ENCODE results near the gene ADCY2.

ADCY2 gene

GRCh38 chr5:7706256-7706655 lies 310.3 kb downstream of the ADCY2 start:
- DNase-seq (ENCODE audit: low read depth), result no peak

DNA sequence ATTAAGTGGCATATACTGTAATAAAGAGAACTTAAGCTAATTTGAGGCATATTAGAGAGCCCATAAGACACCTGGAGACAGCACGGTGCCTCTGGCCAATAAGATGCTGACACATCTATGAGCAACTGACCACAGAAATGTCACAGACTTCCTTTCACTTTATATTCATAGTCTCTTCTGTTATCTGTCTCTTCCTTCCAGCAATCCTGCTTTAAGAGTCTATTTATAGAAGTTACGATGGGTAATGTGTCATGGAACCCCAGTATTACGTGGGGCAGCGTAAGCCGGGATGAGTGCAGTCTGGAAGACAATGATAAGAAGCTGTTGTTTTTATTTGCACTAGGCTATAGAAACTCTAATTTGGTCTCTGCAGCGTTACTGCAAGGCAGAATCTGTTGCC lies 318.2 kb downstream of the ADCY2 start:
- H3K4me3 ChIP-seq (ENCODE audit: low read depth, low read length), result no peak overlapping the region
- TF ChIP-seq, protein P1, sequence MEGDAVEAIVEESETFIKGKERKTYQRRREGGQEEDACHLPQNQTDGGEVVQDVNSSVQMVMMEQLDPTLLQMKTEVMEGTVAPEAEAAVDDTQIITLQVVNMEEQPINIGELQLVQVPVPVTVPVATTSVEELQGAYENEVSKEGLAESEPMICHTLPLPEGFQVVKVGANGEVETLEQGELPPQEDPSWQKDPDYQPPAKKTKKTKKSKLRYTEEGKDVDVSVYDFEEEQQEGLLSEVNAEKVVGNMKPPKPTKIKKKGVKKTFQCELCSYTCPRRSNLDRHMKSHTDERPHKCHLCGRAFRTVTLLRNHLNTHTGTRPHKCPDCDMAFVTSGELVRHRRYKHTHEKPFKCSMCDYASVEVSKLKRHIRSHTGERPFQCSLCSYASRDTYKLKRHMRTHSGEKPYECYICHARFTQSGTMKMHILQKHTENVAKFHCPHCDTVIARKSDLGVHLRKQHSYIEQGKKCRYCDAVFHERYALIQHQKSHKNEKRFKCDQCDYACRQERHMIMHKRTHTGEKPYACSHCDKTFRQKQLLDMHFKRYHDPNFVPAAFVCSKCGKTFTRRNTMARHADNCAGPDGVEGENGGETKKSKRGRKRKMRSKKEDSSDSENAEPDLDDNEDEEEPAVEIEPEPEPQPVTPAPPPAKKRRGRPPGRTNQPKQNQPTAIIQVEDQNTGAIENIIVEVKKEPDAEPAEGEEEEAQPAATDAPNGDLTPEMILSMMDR (IDR thresholded peaks at IDR 0.05; ENCODE audit: low read depth, low read length, missing control alignments), result no peak
- DNase-seq (ENCODE audit: low read depth), result no peak

More at GRCh38 chr5:7706256-7706655, 310.3 kb downstream of the ADCY2 start:
- TF ChIP-seq, protein P1 (IDR thresholded peaks at IDR 0.05; ENCODE audit: low read depth, low read length, missing control alignments), result no peak
- no peak overlapping the region for H3K4me3 ChIP-seq (ENCODE audit: low read depth, low read length)

DNA sequence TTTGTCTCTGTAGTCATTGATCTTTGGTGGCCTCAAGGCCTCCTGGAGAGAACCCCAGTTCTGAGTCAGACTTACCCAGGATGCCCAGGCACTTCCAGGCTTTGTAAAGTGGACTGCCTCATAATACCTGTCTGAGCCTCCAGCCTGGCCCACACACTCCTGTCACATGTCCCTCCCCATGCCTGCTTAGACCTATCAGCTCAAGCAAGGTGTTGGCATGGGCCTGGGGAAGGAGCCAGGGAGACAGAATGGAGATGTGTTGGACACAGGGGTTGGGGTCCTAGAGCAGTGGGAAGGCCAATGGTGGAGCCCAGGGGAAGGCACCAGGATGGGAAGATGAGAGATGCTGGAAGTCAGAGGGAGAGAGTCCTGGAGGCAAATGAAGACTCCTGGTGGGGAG lies 318.8 kb downstream of the ADCY2 start:
- TF ChIP-seq, protein P1 (IDR thresholded peaks at IDR 0.05; ENCODE audit: low read depth, low read length, missing control alignments), result no peak
- H3K4me3 ChIP-seq (ENCODE audit: low read depth, low read length), result no peak overlapping the region
- DNase-seq (ENCODE audit: low read depth), result no peak

DNA sequence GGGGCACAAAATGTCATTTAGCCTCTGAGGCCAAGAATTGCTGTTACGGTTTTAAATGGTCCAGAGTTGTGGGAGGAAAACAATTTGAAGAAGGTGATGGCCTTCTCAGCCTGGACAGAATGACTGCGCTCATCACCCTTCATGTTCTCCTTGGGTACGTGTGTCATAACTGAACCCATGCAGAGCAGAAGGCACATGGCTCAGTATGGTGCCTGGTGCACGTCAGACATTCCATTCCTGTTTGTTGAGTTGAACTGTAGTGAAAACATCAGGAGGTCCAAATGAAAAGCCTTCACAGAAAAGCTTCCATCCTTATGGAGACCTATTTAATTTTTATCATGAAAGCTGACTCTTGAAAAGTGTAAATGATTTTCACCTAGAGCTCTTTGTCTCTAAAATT lies 321.8 kb downstream of the ADCY2 start:
- no peak overlapping the region for H3K4me3 ChIP-seq (ENCODE audit: low read depth, low read length)
- TF ChIP-seq, protein P1 (IDR thresholded peaks at IDR 0.05; ENCODE audit: low read depth, low read length, missing control alignments), result no peak
- no peak for DNase-seq (ENCODE audit: low read depth)

- TF ChIP-seq, protein P1 (IDR thresholded peaks at IDR 0.05; ENCODE audit: low read depth, low read length, missing control alignments), result no peak
- H3K4me3 ChIP-seq (ENCODE audit: low read depth, low read length), result no peak overlapping the region
- no peak for DNase-seq (ENCODE audit: low read depth)
These were observed 332.1 kb downstream of the ADCY2 start for GRCh38 chr5:7728076-7728475.

- no peak for DNase-seq (ENCODE audit: low read depth)
These were observed 345.6 kb downstream of the ADCY2 start for GRCh38 chr5:7741415-7742065.

More at GRCh38 chr5:7741415-7742065, 345.6 kb downstream of the ADCY2 start:
- TF ChIP-seq, protein P1 (IDR thresholded peaks at IDR 0.05; ENCODE audit: low read depth, low read length, missing control alignments), result no peak
- no peak overlapping the region for H3K4me3 ChIP-seq (ENCODE audit: low read depth, low read length)

Data from GM12864 (cell line).